Sciatic nerve (tissue), 2 donors: ENCODE data around the gene MOCOS. TPM values are rescaled to one million over a fixed set of nuclear protein-coding genes. Genes with fewer than 3 reads are reported as not detected.
A peak's percentile ranks its signal among the peaks of the same experiment; 100 is the strongest.

Experiments
- ATAC-seq: fragments of 200-7000 bp; cut with Tn5 transposase; one replicate; pipeline ENCODE4 v1.9.1; 2020; ENCODE audit warnings: mild to moderate bottlenecking, moderate library complexity
- DNase-seq: peaks from one replicate; pipeline ENCODE4 v3.0.0-alpha.2; 2020; ENCODE audit warnings: low spot score
- intact Hi-C: fragments of 100-400 bp; cut with DNase I; formaldehyde crosslinking; loops from one replicate; pipeline ENCODE4 v1.14.2; 2022
- total RNA-seq: library from RNA; stranded (reverse); fragmentation: NEBNext Ultra II Directional; extraction: Animal tissue kit (Norgen Biotek cat#: 25700); gene quantifications from one replicate; pipeline ENCODE4 v1.2.1, GENCODE V29; 2021
- donor health status: DM: no; HTN: no; CAD: no.
- donor health status: DM: no; HTN: no; CAD: no.

MOCOS gene
- total RNA-seq, 1 donor from 2014 or later = 6.4 TPM

GRCh38 chr18:36295880-36296301 is 108.6 kb downstream of the MOCOS start:
- intact Hi-C loops = no loop called here
- DNase-seq = no peak
- ATAC-seq = peak; percentile 15

DNA sequence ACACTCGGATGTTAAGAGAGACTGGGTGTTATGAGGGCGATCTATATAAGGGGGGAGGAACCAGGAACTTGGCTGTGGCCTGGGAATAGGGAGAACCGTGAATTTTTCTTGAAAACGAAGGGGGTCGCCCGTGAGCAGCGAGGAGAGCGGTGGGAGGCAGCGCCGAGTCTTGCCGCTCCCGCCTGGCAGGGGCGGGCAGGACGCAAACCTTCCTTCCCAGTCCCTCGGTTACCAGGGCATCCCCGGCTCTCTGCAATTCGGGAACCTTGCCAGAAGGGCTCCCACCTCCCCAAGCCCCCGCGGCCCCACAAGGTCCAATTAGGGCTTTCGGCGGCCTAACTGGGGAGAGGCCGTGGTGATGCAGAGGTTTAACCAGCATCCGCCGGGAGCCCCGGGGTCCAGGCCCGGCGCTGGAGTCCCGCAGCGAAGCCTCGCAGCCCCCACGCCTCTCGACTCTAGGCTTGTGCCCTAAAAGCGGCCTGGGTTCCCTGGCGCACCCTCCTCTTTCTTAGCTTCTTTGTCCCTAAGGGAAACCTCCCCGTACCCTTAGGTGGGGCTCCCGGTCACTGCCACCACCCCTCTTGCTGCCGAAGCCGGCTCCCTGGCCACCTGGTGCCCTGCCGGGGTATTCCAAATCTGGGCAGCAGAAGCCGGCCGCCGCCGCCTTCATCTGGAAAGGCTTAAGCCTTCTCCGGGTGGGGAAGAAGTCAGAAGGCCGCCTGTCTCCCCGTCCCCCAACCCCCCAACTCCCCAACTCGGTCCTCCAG is 109.5 kb downstream of the MOCOS start:
- DNase-seq (peak; percentile 84), ATAC-seq (peak; percentile 90)
- intact Hi-C loops = no loop called here

DNA sequence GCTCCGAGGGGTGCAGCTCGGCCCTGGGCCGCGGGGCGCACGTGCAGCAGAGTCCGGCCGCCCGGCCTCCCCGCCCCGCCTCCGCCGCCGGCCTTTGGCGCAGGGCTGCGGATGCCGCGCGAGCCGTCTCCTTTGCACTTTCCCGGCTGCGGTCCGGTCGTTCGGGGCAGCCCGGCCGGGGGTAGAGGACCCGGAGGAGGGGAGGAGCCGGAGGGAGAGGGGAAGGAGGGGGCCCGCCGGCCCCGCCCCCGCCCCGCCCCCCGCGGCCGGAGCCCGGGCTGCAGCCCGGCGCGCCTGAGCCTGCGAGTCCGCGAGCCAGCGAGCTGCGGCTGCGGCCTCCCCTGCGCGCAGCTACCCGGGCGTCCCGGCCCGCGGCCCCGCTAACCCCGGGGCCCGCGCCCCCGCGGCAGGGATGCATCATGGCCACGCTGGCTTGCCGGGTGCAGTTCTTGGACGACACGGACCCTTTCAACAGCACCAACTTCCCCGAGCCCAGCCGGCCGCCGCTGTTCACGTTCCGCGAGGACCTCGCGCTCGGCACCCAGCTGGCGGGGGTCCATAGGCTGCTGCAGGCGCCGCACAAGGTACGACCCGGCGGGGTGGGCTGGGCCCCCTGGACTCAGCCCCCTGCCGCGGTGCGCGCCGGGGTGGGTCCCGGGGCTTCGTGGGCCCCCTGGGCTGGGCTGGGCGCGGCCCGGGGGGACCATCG is 110.3 kb downstream of the MOCOS start, which contains the start of gene FHOD3:
Gene FHOD3, plus strand, starts transcription at position 297 of the 709 bp plus-strand sequence. Its CDS starts 123 bp downstream, at position 420.
- DNase-seq = peak; percentile 77
- peak; percentile 75 for ATAC-seq
- intact Hi-C loops = no loop called here

DNA sequence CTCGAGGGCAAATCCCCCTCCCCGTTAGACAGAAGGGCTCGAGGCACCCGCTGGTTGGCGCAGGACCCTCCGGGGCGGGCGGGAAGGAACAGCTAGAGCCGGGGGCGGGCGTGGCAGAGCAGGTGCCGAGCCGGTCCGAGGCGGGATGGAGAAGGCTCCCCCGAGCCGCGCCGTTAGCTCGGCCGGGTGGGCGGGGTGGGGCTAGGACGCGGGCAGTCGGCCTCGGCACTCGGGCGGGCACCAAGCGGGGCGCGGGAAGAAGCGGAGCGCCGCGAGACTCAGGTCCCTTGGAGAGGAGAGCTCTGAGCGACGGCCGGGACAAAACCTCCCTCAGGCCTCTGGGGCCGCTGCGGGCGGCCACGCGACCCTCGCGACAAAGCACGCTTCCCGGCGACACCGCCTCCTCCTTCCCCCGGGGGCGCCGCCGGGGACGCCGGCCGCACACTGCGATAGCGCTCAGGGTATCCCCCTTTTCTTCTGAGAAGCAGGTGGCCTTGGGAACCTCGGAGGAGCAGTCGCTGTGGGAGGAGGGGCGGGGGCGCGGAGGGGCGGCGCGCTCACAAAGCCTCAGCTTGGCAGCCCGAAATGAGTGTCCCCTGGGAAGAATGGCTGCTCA is 110.9 kb downstream of the MOCOS start:
- intact Hi-C loops = no loop called here
- no peak for ATAC-seq

DNA sequence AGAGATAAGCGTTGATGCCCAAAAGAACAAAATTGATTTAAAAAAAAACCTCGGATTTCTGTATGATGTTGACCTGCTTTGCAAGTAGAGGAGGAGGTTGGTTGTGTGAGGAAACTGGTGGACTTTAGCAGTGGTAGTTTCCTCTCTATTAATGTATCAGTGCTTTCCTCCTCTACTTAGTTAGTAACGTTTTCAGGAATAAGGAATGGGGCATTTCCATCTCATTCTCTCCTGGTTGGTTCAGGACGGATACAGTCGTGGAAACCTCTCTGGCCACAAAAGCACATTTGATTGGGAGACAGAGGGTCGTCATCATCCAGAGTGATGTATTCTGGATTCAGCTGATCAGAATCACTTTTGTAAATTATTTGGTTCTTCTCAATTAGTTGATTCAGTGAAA is 111.7 kb downstream of the MOCOS start:
- no peak for DNase-seq
- intact Hi-C loops = no loop called here
- ATAC-seq = no peak

More for the DNA sequence above, 110.9 kb downstream of the MOCOS start:
- no peak for DNase-seq

DNA sequence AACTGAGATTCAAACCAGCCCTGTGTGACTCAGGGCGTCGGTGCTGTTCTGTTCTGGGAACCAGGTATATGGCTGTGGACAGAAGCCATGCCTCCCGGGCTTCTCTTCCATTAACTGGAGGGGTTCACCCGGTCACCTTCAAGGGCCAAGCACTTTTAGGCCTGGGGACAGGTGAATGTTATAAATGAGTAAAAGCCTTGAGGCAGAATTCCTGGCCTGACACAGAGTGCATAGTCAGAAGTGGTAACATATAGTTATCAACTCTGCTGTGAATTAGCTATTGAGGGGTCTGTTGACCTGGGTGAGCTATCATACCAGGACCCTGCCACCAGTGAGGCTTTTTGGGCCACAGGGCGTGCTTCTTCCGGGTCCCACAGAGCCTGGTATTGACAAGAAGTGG is 112.9 kb downstream of the MOCOS start:
- DNase-seq = no peak
- ATAC-seq = no peak
- intact Hi-C loops = no loop called here

- no peak for ATAC-seq
- intact Hi-C loops = no loop called here
- no peak for DNase-seq
Measured at GRCh38 chr18:36301884-36302283, 114.6 kb downstream of the MOCOS start.

DNA sequence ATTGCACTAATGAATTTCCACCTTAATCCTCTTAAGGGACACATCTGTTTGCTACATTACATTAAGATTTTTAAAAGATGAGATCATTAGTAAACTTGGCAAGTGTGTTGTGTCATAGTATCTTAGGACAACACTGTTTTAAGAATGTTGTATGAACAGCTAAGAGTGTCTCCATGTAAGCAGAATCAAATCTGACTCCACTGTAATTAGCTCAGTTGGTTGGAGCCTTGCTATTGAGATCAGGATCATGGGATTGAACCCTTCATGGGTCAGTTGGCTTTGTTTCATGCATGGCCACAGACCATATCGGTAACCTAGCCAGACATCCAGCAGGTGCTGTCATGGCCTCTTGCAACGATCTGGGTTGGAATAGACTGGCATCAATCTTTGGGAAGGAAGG is 115.4 kb downstream of the MOCOS start:
- ATAC-seq (no peak), DNase-seq (no peak)
- intact Hi-C loops = no loop called here

GRCh38 chr18:36303211-36303844 is 116.0 kb downstream of the MOCOS start:
- intact Hi-C loops = no loop called here
- DNase-seq (no peak), ATAC-seq (no peak)

- no peak for DNase-seq
- intact Hi-C loops = no loop called here
- no peak for ATAC-seq
Measured at GRCh38 chr18:36304723-36305122, 117.4 kb downstream of the MOCOS start.

DNA sequence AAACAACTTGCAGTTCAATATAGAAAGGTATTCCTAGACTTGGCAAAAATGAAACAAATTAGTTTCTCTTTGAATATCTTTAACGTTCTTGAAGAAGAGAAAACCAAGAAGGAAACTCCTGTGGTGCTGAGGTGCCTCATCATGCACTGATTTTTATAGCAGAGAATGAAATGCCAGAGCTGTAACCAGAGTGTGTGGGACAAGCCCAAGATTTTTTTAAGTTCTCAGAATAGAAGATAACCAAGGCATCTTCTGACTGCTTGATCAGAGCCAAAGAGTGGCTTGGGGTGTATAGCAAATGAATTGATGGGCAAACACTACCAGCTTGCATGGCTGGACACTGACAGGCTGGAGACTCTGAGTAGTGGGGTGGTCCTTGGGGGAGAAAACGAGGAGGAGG is 118.1 kb downstream of the MOCOS start:
- ATAC-seq = no peak
- DNase-seq = no peak
- intact Hi-C loops = no loop called here

DNA sequence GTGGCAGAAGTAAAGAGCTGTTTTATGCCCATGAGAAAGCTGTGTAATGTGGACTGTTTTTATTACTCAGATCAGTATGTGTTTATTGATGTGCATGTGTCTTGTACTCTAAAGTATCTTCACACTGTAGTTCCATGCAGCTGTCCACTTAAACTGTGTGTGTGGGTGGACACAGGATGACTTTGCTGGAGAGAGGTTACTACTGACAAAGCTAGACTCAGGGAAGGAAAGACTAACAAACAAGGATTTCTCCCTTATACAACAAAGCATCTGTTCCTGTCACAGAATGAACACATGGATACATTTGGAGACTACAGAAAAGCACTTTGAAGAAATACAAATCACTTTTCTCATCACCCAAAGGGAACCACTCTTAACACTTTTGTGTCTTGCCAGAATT is 120.2 kb downstream of the MOCOS start:
- DNase-seq (no peak), ATAC-seq (no peak)
- intact Hi-C loops = no loop called here

- DNase-seq (no peak), ATAC-seq (no peak)
- intact Hi-C loops = no loop called here
Measured at GRCh38 chr18:36308711-36309435, 121.6 kb downstream of the MOCOS start.

DNA sequence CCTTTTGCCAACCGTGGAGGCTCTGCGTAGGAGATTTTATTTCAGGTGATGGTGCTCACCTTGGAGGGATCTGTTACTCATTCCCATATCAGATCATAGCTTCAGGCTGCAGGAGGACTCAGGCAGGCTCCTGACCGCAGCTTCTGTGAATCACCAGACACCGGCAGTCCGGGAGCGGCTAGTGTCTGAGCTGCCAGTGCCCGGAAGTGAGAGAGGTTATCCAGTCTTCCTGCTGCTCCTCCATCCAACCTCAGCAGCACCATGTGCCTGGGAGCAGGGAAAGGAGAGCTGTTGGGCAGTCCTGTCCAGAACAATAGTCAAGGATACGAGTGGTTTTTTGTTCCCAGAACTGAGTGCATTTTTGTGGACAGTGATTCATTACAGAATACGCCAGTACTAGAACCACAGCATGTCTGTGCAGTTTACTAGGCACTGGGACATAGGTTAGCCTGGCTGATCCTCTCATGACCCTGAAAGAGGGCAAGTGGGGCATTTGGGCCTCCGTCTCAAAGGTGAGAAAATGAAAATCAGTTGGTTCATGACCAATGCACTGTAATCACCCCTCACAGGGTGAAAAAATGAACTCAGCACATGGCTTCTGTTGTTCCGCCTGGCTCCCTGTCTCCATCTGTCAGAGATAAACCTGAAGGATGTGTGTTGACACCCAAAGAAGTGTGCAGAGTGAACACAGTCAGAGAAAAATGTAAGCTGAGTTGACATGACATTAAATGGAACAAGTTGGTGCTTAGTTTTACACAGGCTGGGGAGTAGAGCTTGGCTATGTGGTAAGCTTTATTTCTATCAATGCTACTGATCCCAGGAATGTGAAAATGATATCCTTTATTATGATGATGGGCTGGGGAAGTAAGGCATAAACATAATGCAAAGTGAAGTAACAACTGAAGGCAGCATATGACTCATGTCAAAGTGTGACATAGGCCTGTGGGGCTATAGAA is 122.4 kb downstream of the MOCOS start:
- intact Hi-C loops = no loop called here
- no peak for DNase-seq

GRCh38 chr18:36311026-36311570 is 123.8 kb downstream of the MOCOS start:
- ATAC-seq (no peak), DNase-seq (no peak)
- intact Hi-C loops = no loop called here

More for the DNA sequence above, 122.4 kb downstream of the MOCOS start:
- ATAC-seq = no peak

DNA sequence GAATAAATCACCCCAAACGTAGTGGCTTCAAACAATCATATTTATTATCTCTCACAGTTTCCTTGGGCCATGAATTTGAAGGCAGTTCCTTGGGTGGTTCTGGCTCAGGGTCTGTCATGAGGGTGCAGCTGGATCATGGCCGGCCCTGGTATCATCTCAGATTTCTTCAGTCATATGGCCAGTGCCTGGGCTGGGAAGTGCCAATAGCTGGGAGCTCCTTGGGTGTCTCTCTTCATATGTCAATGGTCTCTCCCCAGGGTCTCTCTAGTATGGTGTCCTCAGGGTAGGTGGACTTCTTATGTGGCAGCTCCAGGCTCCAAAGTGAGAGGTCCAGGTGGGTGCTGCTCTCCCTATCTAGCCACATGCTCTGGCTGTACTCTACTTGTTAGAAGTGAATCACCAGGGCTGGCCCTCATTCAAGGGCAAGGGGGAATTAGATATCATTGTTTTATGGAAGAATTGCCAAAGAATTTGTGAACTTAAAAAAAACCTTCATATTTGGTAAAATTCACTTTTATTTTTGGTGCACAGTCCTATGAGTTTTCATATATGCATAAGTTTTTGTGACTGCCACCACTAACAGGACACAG is 125.6 kb downstream of the MOCOS start:
- ATAC-seq (no peak), DNase-seq (no peak)
- intact Hi-C loops = no loop called here

DNA sequence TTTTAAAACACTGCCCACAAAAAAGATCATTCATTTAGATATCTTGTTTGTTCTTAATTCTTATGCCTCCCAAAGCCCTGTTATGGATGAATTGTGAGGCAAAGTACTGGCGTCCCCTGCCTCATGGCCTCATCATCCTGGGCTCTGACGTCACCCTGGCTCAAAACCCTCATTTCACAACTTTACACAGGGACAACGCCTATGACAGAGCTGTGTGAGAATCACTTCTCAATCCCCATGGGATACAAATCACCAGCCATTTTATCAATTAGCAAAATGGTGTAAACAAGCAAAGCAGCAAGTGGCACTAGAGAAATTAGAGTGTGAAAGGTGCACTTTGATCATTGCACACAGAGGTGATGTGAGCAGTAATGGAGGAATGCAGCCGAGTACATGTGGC is 126.8 kb downstream of the MOCOS start:
- intact Hi-C loops = no loop called here
- ATAC-seq (peak; percentile 44), DNase-seq (no peak)
